Globus pallidus (tissue), 1 donor: ENCODE results near the gene PCBP3.
"Not testable (repeated sequence)": the region's sequence is repeated elsewhere in the genome, so short reads cannot be mapped to it uniquely, and the experiment has no call there.

Source experiments
- DNase-seq: peaks from one replicate; pipeline ENCODE4 v3.0.0-alpha.2; 2015; ENCODE audit warnings: low spot score

The PCBP3 gene

GRCh38 chr21:45678790-45679189 is 35.3 kb downstream of the PCBP3 start:
- DNase-seq: not testable (repeated sequence)

DNA sequence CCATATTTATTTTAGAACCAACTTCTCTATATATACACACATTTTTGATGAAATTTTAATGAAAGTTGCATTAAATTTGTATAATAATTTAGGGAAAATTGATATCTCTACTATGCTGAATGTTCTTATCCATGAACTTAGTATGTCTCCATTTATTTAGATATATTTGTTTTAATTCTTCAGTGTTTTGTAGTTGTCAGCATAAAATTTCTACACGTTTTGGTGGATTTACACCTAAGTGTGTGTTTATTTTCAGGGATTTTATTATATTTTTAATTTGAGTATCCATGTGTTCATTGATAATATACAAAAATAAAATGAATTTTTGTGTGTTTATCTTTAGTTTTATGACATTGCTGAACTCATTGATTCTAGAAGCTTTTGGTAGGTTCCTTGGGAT is 36.7 kb downstream of the PCBP3 start:
- no peak for DNase-seq

DNA sequence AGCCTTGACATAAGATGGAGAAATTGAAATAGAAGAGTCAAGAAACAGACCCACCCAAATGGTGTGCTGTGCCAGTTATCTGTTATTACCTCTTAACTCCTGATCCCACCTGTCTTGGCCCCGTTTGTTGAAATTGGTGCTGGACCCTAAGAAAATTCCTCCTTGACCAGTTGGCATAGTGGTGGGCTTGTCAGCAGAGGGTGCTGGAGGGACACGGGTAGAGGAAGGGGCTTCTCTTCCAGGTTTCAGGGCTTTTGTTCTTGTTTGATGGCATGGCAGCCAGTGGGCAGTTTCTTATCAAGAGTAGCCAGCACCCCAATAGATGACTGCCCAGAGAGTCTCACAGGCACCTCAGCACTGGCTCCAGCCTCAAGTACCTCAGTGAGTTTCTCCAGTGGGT is 51.6 kb downstream of the PCBP3 start:
- no peak for DNase-seq

- DNase-seq: no peak
Observed at GRCh38 chr21:45698493-45699184, 55.1 kb downstream of the PCBP3 start.

- DNase-seq: no peak
Observed at GRCh38 chr21:45699251-45699942, 55.9 kb downstream of the PCBP3 start.

DNA sequence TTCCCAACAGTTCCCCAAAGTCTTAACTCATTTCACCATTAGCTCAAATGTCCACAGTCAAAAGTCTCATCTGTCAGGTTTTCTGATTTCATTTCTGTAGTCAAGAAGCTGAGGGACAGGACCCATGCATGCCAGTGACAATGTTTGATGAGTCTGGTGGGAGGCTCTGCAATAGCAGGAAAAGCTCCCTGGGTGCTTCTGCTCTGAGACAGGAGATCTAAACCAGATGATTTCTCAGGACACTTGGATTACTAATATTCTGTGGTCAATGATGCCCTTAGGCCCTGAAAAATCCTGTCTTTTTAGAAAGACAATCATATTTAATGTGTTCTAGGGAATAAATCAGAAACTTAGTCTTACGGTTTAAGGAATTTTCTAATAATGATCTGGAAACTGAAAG is 56.4 kb downstream of the PCBP3 start:
- no peak for DNase-seq

- no peak for DNase-seq
Observed at GRCh38 chr21:45700461-45700860, 56.9 kb downstream of the PCBP3 start.

DNA sequence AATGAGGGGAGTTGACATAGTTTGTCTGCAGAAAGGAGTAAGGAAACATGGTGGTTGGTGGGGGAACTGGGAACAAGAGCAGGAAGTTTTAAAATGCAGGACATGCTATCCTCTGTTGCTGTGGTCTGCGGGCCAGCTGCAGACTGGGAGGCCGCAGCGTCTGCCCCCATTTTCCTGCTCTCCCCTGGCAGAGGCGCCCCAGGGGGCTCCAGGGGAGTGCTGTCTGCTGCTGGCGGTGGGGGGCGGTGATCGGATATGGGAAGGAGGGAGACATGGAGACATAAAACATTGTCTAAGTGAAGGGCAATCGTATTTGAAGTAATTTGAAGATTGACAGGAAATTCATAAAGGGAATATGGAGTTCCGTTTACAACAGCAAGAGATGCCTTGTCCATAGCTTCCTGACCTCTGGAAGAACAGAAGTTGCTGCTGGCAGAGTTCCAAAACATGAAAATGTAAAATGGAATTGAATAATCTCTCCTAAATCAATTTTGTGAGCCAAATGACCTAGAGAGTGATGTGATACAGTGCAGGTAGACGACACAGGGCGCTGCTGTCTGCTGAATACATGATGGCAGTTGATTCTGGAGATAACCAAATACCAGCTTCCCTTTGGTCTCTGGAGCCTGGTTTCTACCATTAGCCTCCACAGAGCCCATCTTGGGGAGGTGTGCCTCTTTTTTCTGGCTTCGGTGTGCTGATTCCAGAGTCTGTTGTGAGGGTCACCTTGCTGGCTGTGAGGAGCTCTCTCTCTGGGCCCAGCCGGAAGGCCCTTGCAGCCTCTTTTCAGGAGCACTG is 61.0 kb downstream of the PCBP3 start:
- no peak for DNase-seq

- DNase-seq: no peak
Observed at GRCh38 chr21:45706299-45706698, 62.8 kb downstream of the PCBP3 start.

DNA sequence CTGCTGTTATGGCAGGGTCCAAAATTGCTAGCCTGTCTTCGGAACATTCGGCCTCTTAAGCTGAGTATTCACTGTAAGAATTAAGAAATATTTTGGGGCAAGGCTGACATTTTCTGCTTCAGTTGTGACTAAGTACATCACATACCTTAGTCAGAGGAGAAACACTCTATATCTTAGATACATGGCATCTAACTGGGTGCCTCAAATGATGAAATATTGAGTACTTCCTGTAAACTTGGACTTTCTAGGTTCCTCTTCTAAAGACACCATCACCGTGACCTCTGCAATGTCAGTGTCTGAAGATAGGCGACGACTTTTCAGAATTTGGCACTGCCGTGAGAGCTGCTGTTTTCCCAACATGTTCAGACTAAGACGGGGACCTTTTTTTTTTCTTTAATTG is 65.6 kb downstream of the PCBP3 start:
- DNase-seq: no peak

DNA sequence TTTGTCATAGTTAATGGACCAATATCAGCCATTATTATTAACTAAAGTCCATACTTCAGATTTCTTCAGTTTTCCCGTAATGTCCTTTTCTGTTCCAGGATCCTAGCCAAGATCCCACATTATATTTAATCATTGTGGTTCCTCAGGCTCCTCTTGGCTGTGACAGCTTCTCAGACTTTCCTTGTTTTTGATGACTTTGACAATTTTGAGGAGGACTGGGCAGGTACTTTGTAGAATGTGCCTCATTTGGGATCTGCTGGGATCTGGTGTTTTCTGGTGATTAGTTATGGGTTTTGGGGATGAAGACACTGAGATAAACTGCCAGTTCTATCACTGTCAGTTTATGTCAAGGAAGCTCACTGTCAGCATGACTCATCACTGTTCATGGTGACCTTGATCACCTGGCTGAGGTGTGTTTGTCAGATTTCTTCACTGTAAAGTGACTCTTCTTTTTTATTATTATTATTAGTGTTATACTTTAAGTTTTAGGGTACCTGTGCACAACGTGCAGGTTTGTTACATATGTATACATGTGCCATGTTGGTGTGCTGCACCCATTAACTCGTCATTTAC is 66.3 kb downstream of the PCBP3 start:
- DNase-seq: no peak

DNA sequence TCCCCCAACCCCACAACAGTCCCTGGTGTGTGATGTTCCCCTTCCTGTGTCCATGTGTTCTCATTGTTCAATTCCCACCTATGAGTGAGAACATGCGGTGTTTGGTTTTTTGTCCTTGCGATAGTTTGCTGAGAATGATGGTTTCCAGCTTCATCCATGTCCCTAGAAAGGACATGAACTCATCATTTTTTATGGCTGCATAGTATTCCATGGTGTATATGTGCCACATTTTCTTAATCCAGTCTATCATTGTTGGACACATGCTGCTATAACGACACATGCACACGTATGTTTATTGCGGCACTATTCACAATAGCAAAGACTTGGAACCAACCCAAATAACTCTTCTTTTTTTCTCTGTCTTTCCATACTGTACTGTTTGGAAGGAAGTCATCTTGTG is 66.8 kb downstream of the PCBP3 start:
- DNase-seq: not testable (repeated sequence)

DNA sequence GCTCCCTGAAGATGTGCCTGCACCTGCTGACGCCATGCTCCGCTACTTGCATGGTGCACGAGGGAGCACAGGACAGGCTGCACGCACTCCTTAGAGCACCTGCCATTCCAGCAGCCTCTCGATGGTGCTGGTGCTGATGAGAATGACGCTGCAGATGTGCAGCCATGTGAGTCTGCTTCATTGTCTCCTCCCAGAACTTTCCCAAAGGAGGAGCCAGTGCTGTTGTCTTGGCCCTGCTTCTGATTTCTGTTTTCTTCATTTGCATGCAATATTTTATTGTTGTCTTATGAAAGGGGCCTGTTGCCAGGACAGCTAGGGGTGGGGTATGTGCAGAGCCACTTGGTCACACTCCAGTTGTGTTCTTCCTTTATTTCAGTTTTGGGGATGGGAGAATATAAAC is 70.1 kb downstream of the PCBP3 start:
- no peak for DNase-seq

GRCh38 chr21:45715441-45715840 is 71.9 kb downstream of the PCBP3 start:
- no peak for DNase-seq

DNA sequence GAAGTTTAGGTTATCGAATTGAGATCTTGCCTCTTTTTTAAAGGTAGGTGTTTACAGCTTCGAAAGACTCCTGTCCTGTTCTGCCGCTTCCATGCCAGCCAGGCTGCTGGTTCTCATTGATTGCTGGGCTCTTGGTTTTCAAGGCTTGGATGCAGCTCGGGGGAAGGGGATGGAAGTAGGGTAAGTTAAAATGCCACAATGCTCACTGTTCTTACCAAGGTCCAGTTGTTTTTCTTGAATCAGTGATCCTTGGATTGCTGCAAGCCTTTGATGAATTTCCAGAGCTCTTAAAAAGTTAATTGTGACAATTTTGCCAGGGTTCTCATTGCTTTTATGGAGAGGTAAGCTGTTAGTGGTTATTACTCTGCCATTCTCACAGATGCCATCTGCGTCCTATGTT is 74.9 kb downstream of the PCBP3 start:
- DNase-seq: no peak

DNA sequence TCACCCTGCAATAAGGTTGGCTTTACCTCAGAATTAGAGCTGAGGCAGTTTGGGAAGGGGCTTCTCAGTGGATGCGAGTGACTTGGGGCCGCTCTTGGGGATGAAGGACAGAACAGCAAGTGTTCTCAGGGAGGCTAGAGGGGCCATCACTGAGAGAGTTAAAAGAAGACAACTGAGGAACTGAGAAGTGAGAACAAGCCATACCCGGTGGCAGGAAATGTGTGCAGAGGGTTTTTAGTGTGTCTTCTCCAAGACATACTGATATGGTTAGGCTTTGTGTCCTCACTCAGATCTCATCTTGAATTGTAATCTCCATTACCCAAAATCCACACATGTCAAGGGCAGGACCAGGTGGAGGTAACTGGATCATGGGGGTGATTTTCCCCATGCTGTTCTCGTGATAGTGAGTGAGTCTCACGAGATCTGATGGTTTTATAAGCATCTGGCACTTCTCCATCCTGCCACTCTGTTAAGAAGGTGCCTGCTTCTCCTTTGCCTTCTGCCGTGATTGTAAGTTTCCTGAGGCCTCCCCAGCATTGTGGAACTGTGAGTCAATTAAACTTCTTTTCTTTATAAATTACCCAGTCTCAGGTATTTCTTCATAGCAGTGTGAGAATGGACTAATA is 75.8 kb downstream of the PCBP3 start:
- DNase-seq: no peak

GRCh38 chr21:45720204-45720603 is 76.7 kb downstream of the PCBP3 start:
- not testable (repeated sequence) for DNase-seq

- DNase-seq: no peak
Observed at GRCh38 chr21:45721671-45722070, 78.1 kb downstream of the PCBP3 start.

DNA sequence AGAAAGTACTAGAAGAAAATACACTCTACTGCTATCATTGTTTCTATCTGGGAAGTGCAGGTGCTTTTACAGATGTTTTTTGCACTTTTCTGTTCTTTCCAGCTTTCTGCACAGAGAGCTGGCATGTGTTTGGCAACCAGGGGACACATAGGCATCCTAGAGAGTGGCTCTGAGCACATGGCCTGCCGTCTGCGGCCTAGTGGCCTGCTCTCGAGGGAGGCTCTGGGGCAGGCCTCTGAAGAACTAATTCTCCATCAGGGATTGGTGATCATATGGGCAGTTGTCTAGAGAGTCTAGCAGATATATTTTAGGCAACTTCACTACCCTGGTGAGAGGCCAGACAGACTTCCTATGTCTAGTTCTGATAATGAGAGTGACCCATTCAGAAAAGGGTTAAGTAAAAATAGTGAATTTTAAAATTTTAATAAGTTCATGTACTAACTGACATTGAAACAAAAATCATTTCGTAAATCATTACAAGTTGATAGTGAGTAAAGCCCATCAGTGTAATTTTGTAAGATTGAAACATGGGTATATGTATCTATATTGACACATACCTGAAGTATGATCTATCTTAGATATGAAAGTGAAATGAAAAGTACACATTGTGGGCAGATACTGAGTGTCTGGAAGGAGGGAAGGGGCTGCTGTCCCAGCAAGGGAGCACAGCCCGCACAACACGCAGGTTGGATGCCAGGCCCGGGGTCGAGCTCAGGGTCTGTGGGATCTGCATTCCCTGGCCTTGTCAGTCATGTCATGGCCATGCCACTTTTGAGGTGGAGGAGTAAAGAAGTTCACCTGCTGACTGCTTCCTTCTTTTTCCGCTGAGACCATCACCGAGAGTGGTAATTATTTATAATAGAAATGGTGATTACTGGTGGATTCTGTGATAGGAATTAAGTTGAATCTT is 79.8 kb downstream of the PCBP3 start:
- no peak for DNase-seq

DNA sequence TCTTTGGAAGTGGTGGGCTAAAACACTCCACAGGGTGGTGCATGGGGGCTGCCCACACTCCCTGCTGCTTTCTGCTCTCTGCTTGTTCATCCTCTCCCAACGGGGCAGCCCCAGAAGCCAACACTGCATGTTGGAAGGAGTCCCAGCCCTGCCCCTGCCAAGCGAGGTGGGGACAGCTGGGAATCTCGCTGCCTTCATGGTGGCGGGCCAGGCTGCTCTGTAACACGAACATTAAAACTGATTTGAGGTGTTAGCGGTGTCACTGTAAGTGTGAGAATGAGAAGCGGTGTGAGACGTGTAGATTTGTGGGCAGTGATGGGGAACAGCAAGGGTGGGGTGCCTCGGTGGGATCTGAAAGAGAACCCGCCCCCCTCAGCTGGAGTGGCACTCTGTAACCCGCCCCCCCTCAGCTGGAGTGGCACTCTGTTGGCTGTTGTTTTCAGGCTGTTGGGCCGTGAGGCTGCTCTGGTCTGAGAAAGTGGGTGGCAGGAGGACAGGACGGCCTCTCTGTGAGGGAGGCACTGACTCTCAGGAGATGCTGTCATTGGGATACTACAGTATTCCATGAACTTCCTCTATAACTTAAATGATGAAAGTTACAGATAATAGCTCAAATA is 80.9 kb downstream of the PCBP3 start:
- peak; percentile 17 for DNase-seq
